Glutamatergic neuron (in vitro differentiated cells): Measurements from ENCODE around the gene SLC6A3. TPM values are rescaled to one million over a fixed set of nuclear protein-coding genes. Genes with fewer than 3 reads are reported as not detected.

Experiments used
- DNase-seq: peaks from one replicate; pipeline ENCODE4 v3.0.0; 2022
- H3K27ac Mint-ChIP-seq: one replicate; pipeline ENCODE4 v1.8.0; 2020; ENCODE audit warnings: mild to moderate bottlenecking, mixed read lengths, inconsistent platforms; ENCODE audit not compliant: unreplicated experiment
- H3K27me3 Mint-ChIP-seq: one replicate; pipeline ENCODE4 v1.8.0; 2020; ENCODE audit warnings: mild to moderate bottlenecking, moderate library complexity, mixed read lengths, inconsistent platforms; ENCODE audit not compliant: unreplicated experiment
- H3K36me3 Mint-ChIP-seq: one replicate; pipeline ENCODE4 v1.8.0; 2020; ENCODE audit warnings: mild to moderate bottlenecking, mixed read lengths, inconsistent platforms; ENCODE audit not compliant: unreplicated experiment
- H3K4me1 Mint-ChIP-seq: one replicate; pipeline ENCODE4 v1.8.0; 2020; ENCODE audit warnings: mild to moderate bottlenecking, low read depth, mixed read lengths, inconsistent platforms; ENCODE audit not compliant: unreplicated experiment
- H3K4me3 Mint-ChIP-seq: one replicate; pipeline ENCODE4 v1.8.0; 2020; ENCODE audit warnings: mild to moderate bottlenecking, mixed read lengths, inconsistent platforms; ENCODE audit not compliant: unreplicated experiment
- H3K9me3 Mint-ChIP-seq: one replicate; pipeline ENCODE4 v1.8.0; 2020; ENCODE audit warnings: mild to moderate bottlenecking, moderate library complexity, mixed read lengths, inconsistent platforms; ENCODE audit not compliant: unreplicated experiment
- CTCF ChIP-seq: fragments of 200-600 bp; sonication (generic); IDR thresholded peaks from one replicate; pipeline ENCODE4 v1.5.0; 2021; ENCODE audit not compliant: partially characterized antibody, unreplicated experiment
- total RNA-seq: library from RNA; stranded (reverse); fragmentation: NEBNext Ultra II Directional; extraction: Animal tissue kit (Norgen Biotek cat#: 25700); gene quantifications from one replicate; pipeline ENCODE4 v1.2.1, GENCODE V29; 2021; ENCODE audit not compliant: unreplicated experiment

SLC6A3 gene
- total RNA-seq, 1 donor from 2014 or later = 22.4 TPM

GRCh38 chr5:1349246-1349645 lies 96.0 kb downstream of the SLC6A3 start:
- DNase-seq = no peak
- Mint-ChIP-seq H3K4me3 (no peak overlapping the region), H3K9me3 (peaks cover 8% of the 10 kb centered on the region), H3K27me3 (peaks cover 2% of the 10 kb centered on the region), H3K4me1 (peaks cover 1% of the 10 kb centered on the region), H3K36me3 (peaks cover 7% of the 10 kb centered on the region), H3K27ac (no peak overlapping the region)
- TF ChIP-seq CTCF = no peak

GRCh38 chr5:1348986-1349245 lies 96.3 kb downstream of the SLC6A3 start:
- peaks cover 7% of the 10 kb centered on the region for H3K36me3 Mint-ChIP-seq

DNA sequence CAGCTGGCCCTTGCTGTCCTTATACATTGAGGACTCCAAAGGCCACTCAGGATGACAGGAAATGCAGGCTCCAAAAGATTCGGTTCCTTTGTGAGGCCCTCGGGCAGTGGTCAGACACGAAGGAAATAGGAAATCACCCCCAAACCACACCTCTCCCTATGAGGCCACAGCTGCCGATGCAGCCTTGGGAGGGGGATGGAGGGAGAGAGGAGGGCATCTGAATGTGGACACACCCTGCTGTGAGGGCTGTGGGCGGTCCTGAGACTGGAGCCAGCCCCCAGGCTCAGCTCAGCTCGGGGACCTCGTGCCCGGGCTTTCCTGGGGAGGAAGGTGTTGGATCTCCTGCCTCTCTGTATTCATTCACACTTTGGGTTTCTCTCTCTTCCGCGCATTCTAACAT lies 97.7 kb downstream of the SLC6A3 start:
- Mint-ChIP-seq H3K27me3 (peaks cover 7% of the 10 kb centered on the region), H3K36me3 (peaks cover 7% of the 10 kb centered on the region), H3K4me3 (no peak overlapping the region), H3K27ac (no peak overlapping the region), H3K9me3 (peaks cover 13% of the 10 kb centered on the region), H3K4me1 (peaks cover 6% of the 10 kb centered on the region)
- no peak for TF ChIP-seq CTCF
- DNase-seq = no peak

More at GRCh38 chr5:1348986-1349245, 96.3 kb downstream of the SLC6A3 start:
- no peak overlapping the region for H3K27ac Mint-ChIP-seq
- H3K9me3 Mint-ChIP-seq = peaks cover 11% of the 10 kb centered on the region
- no peak for TF ChIP-seq CTCF
- peaks cover 3% of the 10 kb centered on the region for H3K4me1 Mint-ChIP-seq
- peaks cover 5% of the 10 kb centered on the region for H3K27me3 Mint-ChIP-seq
- no peak for DNase-seq
- H3K4me3 Mint-ChIP-seq = no peak overlapping the region

GRCh38 chr5:1346627-1347440 lies 98.4 kb downstream of the SLC6A3 start:
- Mint-ChIP-seq H3K4me3 (no peak overlapping the region), H3K27me3 (peaks cover 7% of the 10 kb centered on the region), H3K9me3 (peaks cover 10% of the 10 kb centered on the region), H3K36me3 (peaks cover 3% of the 10 kb centered on the region), H3K27ac (no peak overlapping the region), H3K4me1 (peaks cover 6% of the 10 kb centered on the region)
- no peak for TF ChIP-seq CTCF
- DNase-seq = no peak

DNA sequence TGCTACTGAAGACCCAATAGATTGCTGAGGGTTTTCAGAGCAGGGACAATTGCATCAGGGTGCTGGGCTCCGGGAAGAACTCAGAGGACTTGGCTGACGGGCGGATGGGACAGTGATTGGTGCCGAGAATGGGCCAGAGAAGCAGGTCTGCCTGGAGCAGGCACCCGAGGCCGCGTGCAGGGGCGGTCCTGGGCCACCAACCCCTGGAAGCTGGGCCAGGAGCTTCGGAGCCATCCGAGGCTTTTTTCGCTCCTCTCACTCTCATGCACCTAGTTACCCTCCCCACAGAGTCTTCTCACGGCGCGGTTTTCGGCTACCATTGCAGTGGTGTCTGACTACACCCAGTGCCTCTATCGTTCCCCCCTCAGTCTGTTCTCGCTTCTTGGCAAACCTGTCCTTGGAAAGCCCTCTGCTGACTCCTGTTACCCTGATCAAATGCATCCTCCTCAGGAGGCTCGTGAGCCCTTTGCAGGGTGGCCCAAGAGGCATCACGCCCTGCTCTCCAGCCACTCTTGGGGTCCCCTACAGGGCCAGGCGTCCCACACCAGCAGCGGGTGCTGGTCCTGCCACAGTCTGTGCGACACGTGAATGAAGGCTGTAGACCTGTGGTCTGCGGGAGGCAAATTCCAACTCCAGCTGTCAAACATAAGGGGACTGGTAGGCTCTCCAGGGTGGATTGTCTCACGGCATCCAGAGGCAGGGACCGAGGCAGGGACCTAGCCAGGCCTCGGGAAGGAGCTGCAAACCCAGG lies 99.2 kb downstream of the SLC6A3 start:
- peak overlapping the region; percentile 85 for H3K4me3 Mint-ChIP-seq
- TF ChIP-seq CTCF = no peak
- H3K4me1 Mint-ChIP-seq = peaks cover 6% of the 10 kb centered on the region
- DNase-seq = no peak
- H3K9me3 Mint-ChIP-seq = peaks cover 8% of the 10 kb centered on the region
- H3K27me3 Mint-ChIP-seq = peaks cover 7% of the 10 kb centered on the region
- peak overlapping the region; percentile 38 for H3K27ac Mint-ChIP-seq
- H3K36me3 Mint-ChIP-seq = peaks cover 7% of the 10 kb centered on the region
